CD14-positive monocyte (primary cell): ENCODE results near the gene RAB3C. TPM values are rescaled to one million over a fixed set of nuclear protein-coding genes. Genes with fewer than 3 reads are reported as not detected.

Experiments
- DNase-seq, 3 donors: peaks; one replicate each; pipeline ENCODE4 v3.0.0-alpha.2; 2011 to 2022
- H2AFZ ChIP-seq: 2 replicates; pipeline ENCODE4 v1.6.0; 2012; ENCODE audit warnings: mild to moderate bottlenecking, low read depth, low read length, inconsistent platforms; ENCODE audit not compliant: insufficient read depth, poor library complexity, severe bottlenecking
- H3K27ac ChIP-seq, 2 donors: 1 replicate in 1 of 2; 2 replicates in 1 of 2; pipeline ENCODE4 v1.5.1; 2012 to 2013; ENCODE audit warnings: low read length in 2 of 2, control low read depth in 1 of 2, inconsistent platforms in 1 of 2, low read depth in 1 of 2, mild to moderate bottlenecking in 1 of 2
- H3K27me3 ChIP-seq, 2 donors: one replicate each; pipeline versions ENCODE4 v1.6.0 to v1.6.1; 2011 to 2013; ENCODE audit warnings: low read length in 2 of 2; ENCODE audit not compliant: control insufficient read depth in 2 of 2, insufficient read depth in 2 of 2
- H3K36me3 ChIP-seq, 2 donors: replicated peaks in 1 of 2; 1 replicate in 1 of 2; 2 replicates in 1 of 2; pipeline versions ENCODE4 v1.5.1 to v1.6.1; 2012 to 2013; ENCODE audit warnings: low read length in 2 of 2, control low read depth in 1 of 2, inconsistent platforms in 1 of 2, mild to moderate bottlenecking in 1 of 2; ENCODE audit not compliant: insufficient read depth in 2 of 2, control insufficient read depth in 1 of 2
- H3K4me1 ChIP-seq, 2 donors: 1 replicate in 1 of 2; 2 replicates in 1 of 2; pipeline versions ENCODE4 v1.5.1 to v1.6.1; 2012 to 2013; ENCODE audit warnings: low read length in 2 of 2, control low read depth in 1 of 2, inconsistent platforms in 1 of 2, mild to moderate bottlenecking in 1 of 2, moderate library complexity in 1 of 2; ENCODE audit not compliant: insufficient read depth in 2 of 2, control insufficient read depth in 1 of 2
- H3K4me2 ChIP-seq: replicated peaks from 2 replicates; pipeline ENCODE3; 2012; ENCODE audit warnings: low read length, moderate library complexity, mild to moderate bottlenecking; ENCODE audit not compliant: poor library complexity, severe bottlenecking; ENCODE audit errors: extremely low read depth
- H3K4me3 ChIP-seq, 3 experiments: fragments of 200-600 bp in 1 of 3; sonication (generic) in 1 of 3; replicated peaks in 1 of 3; 1 replicate in 2 of 3; 2 replicates in 1 of 3; pipeline ENCODE4 v1.5.1; 2011 to 2013; ENCODE audit warnings: low read length in 3 of 3, mild to moderate bottlenecking in 3 of 3, control low read depth in 2 of 3, low read depth in 2 of 3, inconsistent platforms in 1 of 3, moderate library complexity in 1 of 3
- H3K79me2 ChIP-seq: 2 replicates; pipeline ENCODE4 v1.6.0; 2012; ENCODE audit warnings: mild to moderate bottlenecking, control low read depth, inconsistent platforms, low read length, moderate library complexity; ENCODE audit not compliant: insufficient read depth
- H3K9ac ChIP-seq: 2 replicates; pipeline ENCODE4 v1.6.0; 2017; ENCODE audit warnings: low read length, mild to moderate bottlenecking; ENCODE audit not compliant: insufficient read depth, poor library complexity, severe bottlenecking
- H3K9me3 ChIP-seq, 2 donors: replicated peaks in 1 of 2; 1 replicate in 1 of 2; 2 replicates in 1 of 2; pipeline versions ENCODE4 v1.5.1 to v1.6.1; 2012 to 2013; ENCODE audit warnings: low read length in 2 of 2, control low read depth in 1 of 2; ENCODE audit not compliant: control insufficient read depth in 1 of 2, insufficient read depth in 1 of 2
- H4K20me1 ChIP-seq: 2 replicates; pipeline ENCODE4 v1.6.0; 2012; ENCODE audit warnings: mild to moderate bottlenecking, low read length, control low read depth, moderate library complexity; ENCODE audit not compliant: insufficient read depth
- H3K27ac Mint-ChIP-seq, 7 donors: one replicate each; pipeline ENCODE4 v1.8.0; 2020; ENCODE audit warnings: mild to moderate bottlenecking in 7 of 7, mixed read lengths in 7 of 7, moderate library complexity in 6 of 7, inconsistent platforms in 2 of 7
- H3K27me3 Mint-ChIP-seq, 3 donors: one replicate each; pipeline ENCODE4 v1.8.0; 2021 to 2022; ENCODE audit warnings: low read depth in 3 of 3, mild to moderate bottlenecking in 3 of 3, mixed read lengths in 3 of 3, moderate library complexity in 3 of 3, inconsistent platforms in 1 of 3
- H3K36me3 Mint-ChIP-seq, 2 donors: one replicate each; pipeline ENCODE4 v1.8.0; 2020; ENCODE audit warnings: mixed read lengths in 2 of 2, inconsistent platforms in 1 of 2, mild to moderate bottlenecking in 1 of 2
- H3K4me1 Mint-ChIP-seq: one replicate; pipeline ENCODE4 v1.8.0; 2020; ENCODE audit warnings: mild to moderate bottlenecking, mixed read lengths
- H3K4me3 Mint-ChIP-seq, 2 donors: one replicate each; pipeline ENCODE4 v1.8.0; 2020; ENCODE audit warnings: mild to moderate bottlenecking in 2 of 2, mixed read lengths in 2 of 2, moderate library complexity in 1 of 2
- H3K9me3 Mint-ChIP-seq, 7 donors: one replicate each; pipeline ENCODE4 v1.8.0; 2020 to 2022; ENCODE audit warnings: mixed read lengths in 7 of 7, mild to moderate bottlenecking in 6 of 7, moderate library complexity in 6 of 7, inconsistent platforms in 2 of 7
- CTCF ChIP-seq: fragments of 200-600 bp; IDR thresholded peaks from one replicate; pipeline ENCODE4 v1.8.0; 2022; ENCODE audit warnings: antibody characterized with exemption, mild to moderate bottlenecking
- WGBS: methylation state at CpG from one replicate; pipeline ENCODE4 v1.1.5; 2013; ENCODE audit warnings: missing lambda C conversion rate; ENCODE audit not compliant: insufficient coverage; 5-methylcytosine and 5-hydroxymethylcytosine counted together
- intact Hi-C, 2 donors: fragments of 100-400 bp; cut with micrococcal nuclease; formaldehyde crosslinking; loops; one replicate each; pipeline versions ENCODE4 v1.15.0 to v1.15.1; 2023
- polyA plus RNA-seq, 3 donors: library from polyadenylated mRNA; depleted of rRNA in 1 of 3; unstranded in 2 of 3; stranded (reverse) in 1 of 3; fragments of 300-500 nt in 2 of 3; fragments of >200 nt in 1 of 3; fragmentation: Illumina TruSeq in 2 of 3; gene quantifications; 1 replicate in 2 of 3; 2 replicates in 1 of 3; pipeline ENCODE4 v1.2.3, GENCODE V29; 2012 to 2021

The RAB3C gene
- polyA plus RNA-seq, 3 donors = under 0.01 to 0.81 TPM; not detected in 1

- no peak overlapping the region for H3K4me3 ChIP-seq
- Mint-ChIP-seq H3K4me3 (no peak overlapping the region), H3K9me3 (no peaks in the 10 kb centered on the region), H3K4me1 (no peaks in the 10 kb centered on the region), H3K27ac (no peak overlapping the region), H3K27me3 (peaks cover 0 to 1% (median 0%) of the 10 kb centered on the region in 3 donors), H3K36me3 (no peaks in the 10 kb centered on the region)
- H3K27ac ChIP-seq = no peak overlapping the region
- no peak overlapping the region for H3K4me2 ChIP-seq
- no peak overlapping the region for H3K9ac ChIP-seq
- intact Hi-C loops = no loop called here
- WGBS = 96% methylated on average over 2 of the region's 4 CpGs
- no peaks in the 10 kb centered on the region for H3K36me3 ChIP-seq
- H3K79me2 ChIP-seq = no peaks in the 10 kb centered on the region
- H3K9me3 ChIP-seq = no peaks in the 10 kb centered on the region
- no peaks in the 10 kb centered on the region for H4K20me1 ChIP-seq
- no peaks in the 10 kb centered on the region for H3K4me1 ChIP-seq
- no peaks in the 10 kb centered on the region for H3K27me3 ChIP-seq
- no peak for TF ChIP-seq CTCF
- no peak overlapping the region for H2AFZ ChIP-seq
- DNase-seq = no peak
These were observed 245.4 kb downstream of the RAB3C start for GRCh38 chr5:58828258-58828657.

- Mint-ChIP-seq H3K4me1 (no peaks in the 10 kb centered on the region), H3K36me3 (no peaks in the 10 kb centered on the region), H3K4me3 (no peak overlapping the region), H3K27ac (peak overlapping the region in 1 of 7 donors; percentile 1), H3K9me3 (peaks cover 0 to 13% (median 3%) of the 10 kb centered on the region in 7 donors), H3K27me3 (peaks cover 0 to 2% (median 0%) of the 10 kb centered on the region in 3 donors)
- DNase-seq = no peak
- H3K4me3 ChIP-seq = no peak overlapping the region
- no peak for TF ChIP-seq CTCF
- H3K9me3 ChIP-seq = peaks cover 0 to 2% of the 10 kb centered on the region in 2 donors
- H3K9ac ChIP-seq = no peak overlapping the region
- H3K4me1 ChIP-seq = no peaks in the 10 kb centered on the region
- intact Hi-C loops = no loop called here
- no peaks in the 10 kb centered on the region for H3K79me2 ChIP-seq
- H2AFZ ChIP-seq = no peak overlapping the region
- no peaks in the 10 kb centered on the region for H3K27me3 ChIP-seq
- H4K20me1 ChIP-seq = no peaks in the 10 kb centered on the region
- H3K27ac ChIP-seq = no peak overlapping the region
- H3K4me2 ChIP-seq = no peak overlapping the region
- no peaks in the 10 kb centered on the region for H3K36me3 ChIP-seq
These were observed 251.7 kb downstream of the RAB3C start for GRCh38 chr5:58834242-58835225.
